ENCODE results near the gene SCG5.

Gene SCG5

GRCh38 chr15:32659340-32660155 is 18.0 kb downstream of the SCG5 start:
- DNase-seq: no peak

- DNase-seq: no peak
These were observed 22.2 kb downstream of the SCG5 start for GRCh38 chr15:32663671-32664070.

- DNase-seq: no peak
These were observed 23.3 kb downstream of the SCG5 start for GRCh38 chr15:32664796-32665195.

- no peak for DNase-seq
These were observed 25.8 kb downstream of the SCG5 start for GRCh38 chr15:32667321-32667720.

GRCh38 chr15:32668942-32669341 is 27.4 kb downstream of the SCG5 start:
- DNase-seq: no peak

GRCh38 chr15:32669896-32670611 is 28.5 kb downstream of the SCG5 start:
- DNase-seq: peak in 45 of 58 donors; percentile 15 to 88 (median 55)

GRCh38 chr15:32670623-32671022 is 29.1 kb downstream of the SCG5 start:
- no peak for DNase-seq

- peak in 33 of 58 donors; percentile 15 to 72 (median 39) for DNase-seq
These were observed 30.1 kb downstream of the SCG5 start for GRCh38 chr15:32671339-32672325.

- DNase-seq: no peak
These were observed 33.2 kb downstream of the SCG5 start for GRCh38 chr15:32674681-32675080.

GRCh38 chr15:32675466-32675865 is 34.0 kb downstream of the SCG5 start:
- no peak for DNase-seq

- DNase-seq: no peak
These were observed 34.7 kb downstream of the SCG5 start for GRCh38 chr15:32676169-32676568.

- no peak for DNase-seq
These were observed 35.8 kb downstream of the SCG5 start for GRCh38 chr15:32677238-32677750.

GRCh38 chr15:32679298-32679690 is 37.8 kb downstream of the SCG5 start:
- DNase-seq: no peak

- DNase-seq: no peak
These were observed 41.1 kb downstream of the SCG5 start for GRCh38 chr15:32682569-32682968.

- DNase-seq: no peak
These were observed 41.6 kb downstream of the SCG5 start for GRCh38 chr15:32682977-32683630.

GRCh38 chr15:32683906-32684584 is 42.5 kb downstream of the SCG5 start:
- DNase-seq: peak in 19 of 58 donors; percentile 2 to 48 (median 23)

GRCh38 chr15:32685576-32685975 is 44.1 kb downstream of the SCG5 start:
- DNase-seq: no peak

GRCh38 chr15:32687556-32687955 is 46.0 kb downstream of the SCG5 start:
- no peak for DNase-seq

- no peak for DNase-seq
These were observed 46.7 kb downstream of the SCG5 start for GRCh38 chr15:32688151-32688639.

All from anterior cingulate cortex (tissue), 58 donors.